GM11168 (cell line): ENCODE results near the gene ELOVL7.
"Not testable (repeated sequence)": the region's sequence is repeated elsewhere in the genome, so short reads cannot be mapped to it uniquely, and the experiment has no call there.

Source experiments
- in situ Hi-C: fragments of 300-500 bp; cut with MboI; formaldehyde crosslinking; loops from one replicate; pipeline ENCODE4 v1.12.0; 2022; ENCODE audit warnings: low sequenced_read_pairs; ENCODE audit not compliant: unreplicated experiment

ELOVL7 gene

GRCh38 chr5:60802986-60803385 is 41.1 kb downstream of the ELOVL7 start:
- in situ Hi-C loops = no loop called here

- in situ Hi-C loops = no loop called here
Observed at GRCh38 chr5:60802226-60802625, 41.8 kb downstream of the ELOVL7 start.

GRCh38 chr5:60797482-60798153 is 46.5 kb downstream of the ELOVL7 start:
- in situ Hi-C loops = no loop called here

GRCh38 chr5:60795424-60795950 is 48.6 kb downstream of the ELOVL7 start:
- in situ Hi-C loops = not testable (repeated sequence)

- in situ Hi-C loops = no loop called here
Observed at GRCh38 chr5:60794691-60795090, 49.4 kb downstream of the ELOVL7 start.

- in situ Hi-C loops = no loop called here
Observed at GRCh38 chr5:60792438-60792837, 51.6 kb downstream of the ELOVL7 start.

GRCh38 chr5:60789551-60789950 is 54.5 kb downstream of the ELOVL7 start:
- in situ Hi-C loops = no loop called here

- in situ Hi-C loops = no loop called here
Observed at GRCh38 chr5:60788863-60789513, 55.1 kb downstream of the ELOVL7 start.

- in situ Hi-C loops = no loop called here
Observed at GRCh38 chr5:60779466-60779865, 64.6 kb downstream of the ELOVL7 start.

GRCh38 chr5:60776343-60776742 is 67.7 kb downstream of the ELOVL7 start:
- in situ Hi-C loops = no loop called here

- in situ Hi-C loops = no loop called here
Observed at GRCh38 chr5:60765019-60765709, 78.9 kb downstream of the ELOVL7 start.

- in situ Hi-C loops = no loop called here
Observed at GRCh38 chr5:60763061-60763460, 81.0 kb downstream of the ELOVL7 start.

GRCh38 chr5:60754495-60754894 is 89.6 kb downstream of the ELOVL7 start:
- in situ Hi-C loops = no loop called here

- in situ Hi-C loops = no loop called here
Observed at GRCh38 chr5:60744682-60745081, 99.4 kb downstream of the ELOVL7 start.

- in situ Hi-C loops = no loop called here
Observed at GRCh38 chr5:60743511-60744314, 100.4 kb downstream of the ELOVL7 start.

- in situ Hi-C loops = no loop called here
Observed at GRCh38 chr5:60740322-60740721, 103.7 kb downstream of the ELOVL7 start.

GRCh38 chr5:60738933-60739332 is 105.1 kb downstream of the ELOVL7 start:
- in situ Hi-C loops = no loop called here

- in situ Hi-C loops = no loop called here
Observed at GRCh38 chr5:60738461-60738860, 105.6 kb downstream of the ELOVL7 start.

GRCh38 chr5:60730858-60731257 is 113.2 kb downstream of the ELOVL7 start:
- in situ Hi-C loops = not testable (repeated sequence)

GRCh38 chr5:60727033-60727679 is 116.9 kb downstream of the ELOVL7 start:
- in situ Hi-C loops = no loop called here
